HG02870 (cell line): ENCODE results near the gene CCDC54.
"Not testable (repeated sequence)": the region's sequence is repeated elsewhere in the genome, so short reads cannot be mapped to it uniquely, and the experiment has no call there.

ENCODE experiments used
- ATAC-seq: cut with Tn5 transposase; IDR thresholded peaks from one replicate; pipeline ENCODE4 v1.9.1; 2021; ENCODE audit warnings: mild to moderate bottlenecking, moderate library complexity; ENCODE audit not compliant: unreplicated experiment

Gene CCDC54

GRCh38 chr3:107377151-107377550 lies at the start of gene CCDC54:
Gene CCDC54 (plus strand): TSS chr3:107377439. CDS start chr3:107377588, 149 bp downstream.
- no peak for ATAC-seq

GRCh38 chr3:107328069-107328468 lies 49.2 kb upstream of the CCDC54 start:
- ATAC-seq: no peak

GRCh38 chr3:107329088-107329487 lies 48.2 kb upstream of the CCDC54 start:
- ATAC-seq: no peak

- ATAC-seq: not testable (repeated sequence)
Observed at GRCh38 chr3:107339690-107340089, 37.5 kb upstream of the CCDC54 start.

- ATAC-seq: no peak
Observed at GRCh38 chr3:107344722-107345121, 32.5 kb upstream of the CCDC54 start.

- ATAC-seq: no peak
Observed at GRCh38 chr3:107345822-107346405, 31.3 kb upstream of the CCDC54 start.

GRCh38 chr3:107346564-107346963 lies 30.7 kb upstream of the CCDC54 start:
- no peak for ATAC-seq

- ATAC-seq: no peak
Observed at GRCh38 chr3:107347751-107348150, 29.5 kb upstream of the CCDC54 start.

- ATAC-seq: no peak
Observed at GRCh38 chr3:107356706-107357105, 20.5 kb upstream of the CCDC54 start.

GRCh38 chr3:107361633-107362032 lies 15.6 kb upstream of the CCDC54 start:
- ATAC-seq: no peak

- no peak for ATAC-seq
Observed at GRCh38 chr3:107365051-107365450, 12.2 kb upstream of the CCDC54 start.

- no peak for ATAC-seq
Observed at GRCh38 chr3:107366766-107367165, 10.5 kb upstream of the CCDC54 start.

- ATAC-seq: no peak
Observed at GRCh38 chr3:107367353-107367752, 9.9 kb upstream of the CCDC54 start.

GRCh38 chr3:107368654-107369398 lies 8.4 kb upstream of the CCDC54 start:
- no peak for ATAC-seq

GRCh38 chr3:107369791-107370190 lies 7.4 kb upstream of the CCDC54 start:
- ATAC-seq: no peak

GRCh38 chr3:107370907-107371306 lies 6.3 kb upstream of the CCDC54 start:
- no peak for ATAC-seq

GRCh38 chr3:107372506-107372905 lies 4.7 kb upstream of the CCDC54 start:
- ATAC-seq: no peak

- no peak for ATAC-seq
Observed at GRCh38 chr3:107373896-107374295, 3.3 kb upstream of the CCDC54 start.

- ATAC-seq: no peak
Observed at GRCh38 chr3:107375682-107376081, 1.6 kb upstream of the CCDC54 start.

GRCh38 chr3:107382631-107383030 lies 5.4 kb downstream of the CCDC54 start:
- ATAC-seq: no peak

GRCh38 chr3:107384428-107384827 lies 7.2 kb downstream of the CCDC54 start:
- no peak for ATAC-seq

- no peak for ATAC-seq
Observed at GRCh38 chr3:107384907-107385306, 7.7 kb downstream of the CCDC54 start.

GRCh38 chr3:107387555-107387954 lies 10.3 kb downstream of the CCDC54 start:
- no peak for ATAC-seq
